ENCODE measurements around the gene C11orf16.

DNA sequence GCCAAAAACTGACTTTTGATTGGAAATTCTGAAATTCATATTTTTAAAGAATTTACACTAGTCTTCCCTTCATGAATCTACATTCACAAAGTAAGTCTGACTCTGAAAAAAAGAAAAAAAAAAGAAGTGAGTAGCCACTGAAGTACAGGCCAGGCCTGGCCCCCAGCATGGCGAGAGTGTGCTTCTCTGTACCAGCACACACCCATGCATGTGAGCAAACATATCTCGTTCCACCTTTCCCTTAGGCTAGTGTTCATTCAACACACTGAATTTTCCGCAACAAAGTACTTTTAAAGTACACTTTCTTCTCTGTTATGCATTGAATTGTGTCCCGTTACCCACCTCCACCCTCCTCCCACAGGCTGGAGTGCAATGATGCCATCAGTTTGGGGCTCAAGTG, 4.5 kb downstream of the C11orf16 start:
- TF ChIP-seq, protein P1, sequence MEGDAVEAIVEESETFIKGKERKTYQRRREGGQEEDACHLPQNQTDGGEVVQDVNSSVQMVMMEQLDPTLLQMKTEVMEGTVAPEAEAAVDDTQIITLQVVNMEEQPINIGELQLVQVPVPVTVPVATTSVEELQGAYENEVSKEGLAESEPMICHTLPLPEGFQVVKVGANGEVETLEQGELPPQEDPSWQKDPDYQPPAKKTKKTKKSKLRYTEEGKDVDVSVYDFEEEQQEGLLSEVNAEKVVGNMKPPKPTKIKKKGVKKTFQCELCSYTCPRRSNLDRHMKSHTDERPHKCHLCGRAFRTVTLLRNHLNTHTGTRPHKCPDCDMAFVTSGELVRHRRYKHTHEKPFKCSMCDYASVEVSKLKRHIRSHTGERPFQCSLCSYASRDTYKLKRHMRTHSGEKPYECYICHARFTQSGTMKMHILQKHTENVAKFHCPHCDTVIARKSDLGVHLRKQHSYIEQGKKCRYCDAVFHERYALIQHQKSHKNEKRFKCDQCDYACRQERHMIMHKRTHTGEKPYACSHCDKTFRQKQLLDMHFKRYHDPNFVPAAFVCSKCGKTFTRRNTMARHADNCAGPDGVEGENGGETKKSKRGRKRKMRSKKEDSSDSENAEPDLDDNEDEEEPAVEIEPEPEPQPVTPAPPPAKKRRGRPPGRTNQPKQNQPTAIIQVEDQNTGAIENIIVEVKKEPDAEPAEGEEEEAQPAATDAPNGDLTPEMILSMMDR (IDR thresholded peaks at IDR 0.05): no peak
- no peak for TF ChIP-seq POLR2AphosphoS5 (IDR thresholded peaks at IDR 0.05)
